HG03159 (cell line): ENCODE data around the gene ARHGAP18.

Experiments
- ATAC-seq: cut with Tn5 transposase; IDR thresholded peaks from one replicate; pipeline ENCODE4 v1.9.1; 2021; ENCODE audit warnings: mild to moderate bottlenecking, moderate library complexity; ENCODE audit not compliant: unreplicated experiment

The ARHGAP18 gene

DNA sequence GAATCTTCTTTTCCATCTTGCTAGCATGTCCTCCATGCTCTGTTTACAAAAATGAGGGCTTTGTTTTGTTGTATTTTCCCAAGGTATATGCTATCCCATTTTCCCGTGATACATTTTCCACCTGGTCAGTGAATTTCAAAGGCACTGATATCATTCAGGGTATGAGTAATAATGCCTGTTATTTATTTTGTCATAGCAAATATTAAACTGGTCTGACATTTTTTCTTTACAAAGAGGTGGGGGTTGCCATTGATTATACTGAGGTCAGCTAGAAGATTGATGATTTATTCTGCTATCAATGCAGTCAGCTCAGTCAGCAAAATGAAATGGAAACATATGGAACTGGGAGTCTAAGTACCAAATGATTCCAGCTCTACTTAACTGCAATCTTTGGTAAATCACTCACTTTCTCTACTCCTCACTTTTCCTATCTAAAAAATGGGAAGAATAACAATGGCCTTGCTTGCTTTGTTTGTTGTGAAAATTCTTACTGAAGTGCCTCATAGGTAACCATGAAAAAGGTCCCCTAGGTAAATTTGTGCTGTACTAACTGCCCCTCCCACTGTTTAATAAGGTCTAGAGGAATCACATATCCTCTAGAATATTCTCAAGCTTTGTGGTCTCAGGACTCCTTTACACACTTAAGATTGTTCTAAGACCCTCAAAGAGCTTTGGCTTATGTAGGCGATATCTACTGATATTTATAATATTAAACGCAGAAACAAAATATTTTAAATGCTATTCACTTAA lies 64.0 kb downstream of the ARHGAP18 start:
- no peak for ATAC-seq

- no peak for ATAC-seq
These were observed 64.7 kb downstream of the ARHGAP18 start for GRCh38 chr6:129645106-129645829.

GRCh38 chr6:129644567-129645015 lies 65.4 kb downstream of the ARHGAP18 start:
- no peak for ATAC-seq

- ATAC-seq, result no peak
These were observed 66.0 kb downstream of the ARHGAP18 start for GRCh38 chr6:129643968-129644367.

- no peak for ATAC-seq
These were observed 66.8 kb downstream of the ARHGAP18 start for GRCh38 chr6:129643176-129643575.

DNA sequence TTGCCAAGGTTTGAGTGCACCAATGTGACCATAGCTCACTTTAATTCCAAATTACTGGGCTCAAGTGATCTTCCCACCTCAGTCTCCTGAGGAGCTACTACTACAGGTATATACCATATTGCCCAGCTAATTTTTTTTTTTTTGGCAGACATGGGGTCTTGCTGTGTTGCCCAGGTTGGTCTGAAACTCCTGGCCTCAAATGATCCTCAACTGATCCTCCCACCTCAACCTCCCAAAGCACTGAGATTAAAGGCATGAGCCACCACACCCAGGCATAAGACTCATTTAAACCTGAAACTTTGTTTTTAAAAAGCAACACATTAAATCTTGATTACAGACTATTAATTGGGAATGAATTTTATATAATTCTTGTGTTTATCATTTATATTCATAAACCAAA lies 67.7 kb downstream of the ARHGAP18 start:
- ATAC-seq, result no peak

DNA sequence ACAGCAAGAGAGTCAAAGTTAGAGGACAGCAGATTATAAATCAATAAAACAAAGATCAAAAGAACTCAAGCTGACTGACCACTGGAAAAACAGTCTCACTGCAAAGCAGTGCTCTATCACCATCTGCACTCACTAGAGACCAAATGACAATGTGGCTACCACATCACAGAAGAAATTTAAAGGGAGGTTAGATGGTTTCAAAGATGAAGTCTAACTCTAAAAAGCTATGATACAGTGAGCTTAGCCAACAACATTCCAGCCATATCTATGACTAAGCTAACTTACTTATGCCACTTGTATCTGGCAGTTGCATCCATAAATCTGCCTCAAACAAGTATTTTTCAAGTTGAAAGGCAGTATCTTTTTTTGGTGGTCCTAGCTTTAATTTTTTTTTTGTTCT lies 68.6 kb downstream of the ARHGAP18 start:
- no peak for ATAC-seq

- ATAC-seq, result no peak
These were observed 71.3 kb downstream of the ARHGAP18 start for GRCh38 chr6:129638686-129639085.

DNA sequence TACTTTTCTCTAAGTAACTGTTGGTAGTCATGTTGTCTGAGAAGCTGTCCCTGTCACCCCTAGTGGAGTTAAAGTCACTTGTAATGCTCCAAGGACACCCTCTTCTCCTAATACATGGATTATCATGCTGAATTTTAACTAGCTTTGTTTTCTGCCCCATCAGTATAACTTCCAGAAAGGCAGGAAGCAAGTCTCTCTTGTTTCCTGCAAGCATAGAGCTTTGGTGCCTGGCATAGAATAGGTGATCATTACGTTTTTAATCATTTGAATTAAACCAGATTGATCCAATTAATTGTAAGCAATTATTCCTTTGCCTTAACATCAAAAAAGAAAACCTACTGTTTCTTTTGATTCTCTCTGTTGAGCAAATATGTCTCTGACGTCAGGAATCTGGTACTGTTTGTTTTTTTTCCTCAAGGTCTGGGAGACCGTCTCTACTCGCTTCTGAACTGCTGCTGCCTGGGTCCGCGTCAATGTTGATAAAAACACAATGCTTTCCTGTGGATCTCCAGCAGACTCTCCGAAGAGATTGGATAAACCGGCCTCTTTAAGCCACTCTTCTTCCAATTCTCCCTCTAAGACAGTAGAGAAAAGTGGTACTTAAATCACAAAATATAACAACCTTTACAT lies 71.8 kb downstream of the ARHGAP18 start:
- ATAC-seq, result no peak

DNA sequence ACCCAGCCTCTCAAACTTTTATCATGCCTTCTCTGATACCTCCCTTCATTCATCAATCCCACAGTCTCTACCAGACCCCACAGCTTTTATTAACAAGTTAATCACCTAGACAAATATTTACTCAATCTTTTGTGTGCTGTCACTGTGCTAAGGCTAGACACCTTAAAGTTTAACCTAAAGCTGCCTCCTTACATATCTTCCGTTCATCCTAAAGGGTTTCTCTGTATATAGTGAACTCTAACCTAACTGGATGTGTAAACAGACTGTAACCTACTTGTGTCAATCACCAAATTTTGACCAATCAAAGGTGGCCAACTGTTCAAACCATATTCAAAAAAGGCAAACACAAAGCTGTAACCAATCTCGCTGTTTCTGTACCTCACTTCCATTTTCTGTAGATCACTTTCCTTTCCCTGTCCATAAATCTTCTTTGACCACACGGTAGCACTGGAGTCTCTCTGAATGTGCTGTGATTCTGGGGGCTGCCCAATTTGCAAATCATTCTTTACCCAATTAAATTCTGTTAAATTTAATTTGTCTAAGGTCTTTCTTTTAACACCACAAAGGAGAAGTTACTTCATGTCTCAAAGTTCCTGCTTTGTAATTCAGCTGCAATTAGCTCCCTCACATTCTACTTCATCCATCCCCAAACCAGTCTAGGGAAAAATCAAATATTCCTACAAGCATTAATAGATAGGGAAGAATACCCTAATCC lies 72.5 kb downstream of the ARHGAP18 start:
- ATAC-seq, result no peak

DNA sequence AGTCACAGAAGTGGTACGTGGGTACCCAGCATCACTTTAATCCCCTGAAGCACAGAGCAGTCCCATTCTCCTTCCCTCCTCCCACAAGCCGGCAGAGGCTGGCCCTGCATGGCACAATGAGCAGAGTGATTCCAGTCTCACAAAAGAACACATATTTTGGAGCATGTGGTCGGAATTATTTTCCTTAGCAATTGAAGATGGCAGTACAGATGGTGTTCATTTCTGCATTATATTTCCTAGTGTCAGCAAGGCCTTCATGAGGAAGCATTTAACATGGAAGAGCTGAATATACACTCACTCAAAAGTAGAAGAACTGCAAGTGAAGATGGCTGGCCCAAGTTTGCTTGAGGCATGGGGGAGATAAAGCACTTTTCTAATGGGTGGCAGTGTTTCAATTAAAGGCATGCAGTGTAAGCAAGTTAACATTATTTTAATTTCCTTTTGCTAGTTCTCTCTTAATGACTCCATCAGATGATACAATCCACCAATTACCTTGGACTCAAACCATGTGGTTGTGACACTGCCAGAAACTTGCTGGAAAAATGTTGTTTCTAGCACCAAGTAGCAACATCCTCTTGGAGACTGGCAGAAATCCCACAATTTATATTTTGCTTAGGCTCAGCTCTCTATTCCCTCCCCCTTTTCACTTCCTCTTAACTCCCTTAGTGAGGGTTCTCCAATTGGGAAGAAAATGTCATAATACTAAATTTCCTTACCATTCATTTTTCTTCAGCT lies 74.4 kb downstream of the ARHGAP18 start:
- ATAC-seq, result no peak

DNA sequence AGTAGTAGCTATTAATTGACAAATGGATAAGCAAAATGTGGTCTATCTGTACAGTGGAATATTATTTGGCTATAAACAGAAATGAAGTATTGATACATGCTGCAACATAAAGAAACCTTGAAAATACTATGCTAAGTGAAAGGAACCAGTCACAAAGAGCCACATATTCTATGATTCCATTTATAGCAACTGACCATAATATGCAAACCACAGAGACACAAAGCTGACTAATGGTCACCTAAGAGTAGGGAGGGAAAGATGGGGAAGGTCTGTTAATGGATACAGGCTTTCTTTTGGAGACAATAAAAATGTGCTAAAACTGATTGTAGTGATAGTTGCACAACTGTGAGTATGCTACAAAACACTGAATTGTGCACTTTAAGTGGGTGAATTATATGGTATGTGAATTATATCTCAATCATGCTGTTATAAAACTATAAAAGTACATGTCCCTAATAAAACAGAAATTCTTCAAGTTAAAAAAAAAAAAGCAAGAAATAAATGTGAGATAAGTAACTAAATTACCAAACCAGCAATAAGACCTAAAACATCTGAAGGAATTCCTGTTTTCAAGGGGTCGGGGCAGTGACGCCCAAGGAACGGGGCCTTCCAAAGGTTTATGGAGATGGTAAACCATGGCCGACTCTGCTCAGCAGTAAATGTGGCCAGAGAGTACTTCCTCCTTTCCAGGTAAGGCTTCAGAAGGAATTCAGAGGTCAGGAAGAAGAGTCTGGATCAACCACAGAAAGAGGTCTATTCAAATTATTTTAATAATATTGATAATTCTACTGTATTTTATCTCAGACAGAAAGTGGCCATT lies 75.4 kb downstream of the ARHGAP18 start:
- peak; percentile 58 for ATAC-seq

- no peak for ATAC-seq
These were observed 76.4 kb downstream of the ARHGAP18 start for GRCh38 chr6:129633529-129633928.

DNA sequence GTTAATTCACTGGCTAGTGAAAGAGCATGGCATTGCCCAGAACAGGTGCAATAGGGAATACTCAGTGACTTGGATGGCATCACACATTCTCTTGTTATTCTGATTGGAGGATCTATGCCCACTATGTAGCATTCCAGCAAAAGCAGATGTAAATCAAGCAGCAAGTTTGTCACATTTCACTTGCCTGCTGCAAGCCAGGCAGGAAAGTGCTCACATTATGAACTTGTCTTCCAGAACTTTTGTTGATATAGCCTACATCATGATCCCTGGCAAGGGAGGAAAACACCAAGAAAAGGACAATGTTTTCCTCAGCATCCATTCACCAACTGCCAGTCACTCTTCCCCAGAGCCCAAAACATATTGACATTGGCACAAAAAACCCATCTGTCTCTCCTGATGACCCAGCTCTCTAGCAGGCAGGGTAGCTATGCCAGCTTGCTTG lies 77.8 kb downstream of the ARHGAP18 start:
- no peak for ATAC-seq

GRCh38 chr6:129631070-129631469 lies 78.9 kb downstream of the ARHGAP18 start:
- no peak for ATAC-seq

DNA sequence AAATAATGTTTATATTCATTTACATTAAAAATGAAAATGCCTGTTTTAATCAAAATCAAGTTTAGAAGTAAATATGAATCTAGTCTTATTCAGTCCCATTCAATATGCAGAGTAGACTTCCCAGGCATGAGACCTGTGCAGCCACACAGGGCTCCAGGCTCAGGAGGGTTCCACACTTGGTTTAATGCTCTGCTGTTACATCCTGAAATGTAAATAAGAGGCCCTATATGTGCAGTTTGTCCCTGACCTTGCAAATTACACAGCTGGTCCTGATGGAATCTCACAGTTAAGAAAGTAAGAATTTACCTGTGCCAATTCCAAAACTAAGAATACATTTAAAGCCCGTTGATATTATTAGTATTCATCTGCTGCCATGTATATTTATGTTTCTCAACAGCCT lies 79.4 kb downstream of the ARHGAP18 start:
- ATAC-seq, result no peak

DNA sequence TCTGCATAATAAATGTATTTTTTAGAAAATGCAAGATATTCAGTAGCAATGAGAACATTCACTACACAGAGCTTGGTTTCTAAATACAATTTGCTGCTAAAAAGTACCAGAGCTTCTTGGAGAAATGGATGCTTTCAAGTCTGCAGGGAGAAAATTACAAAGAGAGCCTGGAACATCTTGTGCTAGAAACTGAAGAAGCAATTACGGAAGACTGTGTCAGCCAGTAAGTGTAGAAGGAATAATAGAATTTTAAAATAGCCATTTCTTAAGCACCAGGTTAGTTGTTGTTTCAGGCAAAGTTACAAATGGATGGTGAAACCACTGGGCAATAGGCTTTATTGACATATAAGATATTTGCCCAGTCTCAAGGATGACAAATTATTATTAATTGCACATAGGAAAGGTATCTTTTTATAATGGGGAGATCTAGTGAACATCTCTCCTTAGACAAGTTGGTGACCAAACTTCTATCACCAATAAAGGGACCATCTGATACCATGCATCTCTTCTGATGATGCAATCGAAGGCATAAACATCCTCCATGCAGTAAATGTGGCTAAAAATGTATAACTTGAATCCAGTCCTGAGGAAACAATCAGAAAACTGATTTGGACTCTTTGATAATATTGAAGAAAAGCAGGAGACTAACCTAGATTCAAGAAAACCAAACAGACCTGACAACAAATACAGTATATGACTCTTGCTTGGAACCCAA lies 81.7 kb downstream of the ARHGAP18 start:
- ATAC-seq, result no peak

- ATAC-seq, result no peak
These were observed 85.5 kb downstream of the ARHGAP18 start for GRCh38 chr6:129624488-129624887.
